NT2/D1 (cell line): ENCODE data around the gene MVP.

ENCODE experiments used
- SUZ12 ChIP-seq: IDR thresholded peaks from 2 replicates; pipeline ENCODE4 v1.6.1; 2011; ENCODE audit not compliant: insufficient read length, insufficient read depth; ENCODE audit errors: extremely low read depth
- YY1 ChIP-seq: IDR thresholded peaks from 2 replicates; pipeline ENCODE4 v1.6.1; 2011; ENCODE audit not compliant: insufficient read length, insufficient read depth
- ZNF274 ChIP-seq: IDR thresholded peaks from 2 replicates; pipeline ENCODE4 v1.6.1; 2011; ENCODE audit warnings: mild to moderate bottlenecking, low read depth, low read length

DNA sequence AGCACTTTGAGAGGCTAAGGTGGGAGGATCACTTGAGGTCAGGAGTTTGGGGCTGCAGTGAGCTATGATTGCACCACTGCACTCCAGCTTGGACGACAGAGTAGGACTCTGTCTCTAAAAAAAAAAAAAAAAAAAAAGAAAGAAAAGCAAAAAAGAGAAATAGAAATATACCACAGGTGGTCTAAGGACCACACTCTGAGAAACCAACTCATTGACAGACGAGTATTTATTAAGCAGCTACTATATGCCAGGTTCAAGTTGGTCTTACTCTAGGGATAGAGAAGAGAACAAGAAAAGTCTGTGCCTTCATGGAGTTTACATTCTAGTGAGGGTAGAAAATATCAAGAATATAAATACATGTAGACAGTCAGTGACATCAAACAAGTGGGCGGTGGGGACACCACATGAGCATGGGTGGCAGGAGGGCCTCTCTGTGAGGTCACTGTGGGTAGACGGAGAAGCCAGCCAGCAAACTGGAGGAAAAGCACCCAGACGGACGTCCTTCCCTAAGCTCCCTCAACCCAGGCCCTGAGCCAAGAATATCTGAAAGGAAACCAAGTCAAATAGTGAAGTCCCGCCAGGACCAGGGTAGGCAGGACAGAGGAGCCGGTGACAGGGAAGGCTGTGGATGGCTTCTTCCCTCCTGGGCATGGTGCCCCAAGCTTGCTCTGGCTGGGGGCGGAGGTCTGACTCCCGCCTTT lies 38.0 kb downstream of the MVP start:
- no peak for TF ChIP-seq YY1
- TF ChIP-seq SUZ12 = no peak
- TF ChIP-seq ZNF274 = no peak
